Activated T-helper 1 cell treated with Interleukin-2 at 50 U/mL for 16 hours (primary cell): ENCODE measurements around the gene DUSP23.

ENCODE experiments used
- DNase-seq: peaks from one replicate; pipeline ENCODE4 v3.0.0-alpha.2; 2020; ENCODE audit warnings: low read depth

Gene DUSP23

GRCh38 chr1:159780583-159781582 is at the start of gene DUSP23:
Gene DUSP23, plus strand, starts transcription at chr1:159780962. Its CDS starts 139 bp downstream, at chr1:159781101.
- DNase-seq, result peak; percentile 95

GRCh38 chr1:159737238-159737916 is 43.4 kb upstream of the DUSP23 start:
- no peak for DNase-seq

- no peak for DNase-seq
Measured at GRCh38 chr1:159743651-159744410, 36.9 kb upstream of the DUSP23 start.

- DNase-seq, result no peak
Measured at GRCh38 chr1:159746666-159747065, 34.1 kb upstream of the DUSP23 start.

- DNase-seq, result no peak
Measured at GRCh38 chr1:159748370-159748769, 32.4 kb upstream of the DUSP23 start.

GRCh38 chr1:159749630-159750029 is 31.1 kb upstream of the DUSP23 start:
- DNase-seq, result no peak

GRCh38 chr1:159750621-159751020 is 30.1 kb upstream of the DUSP23 start:
- no peak for DNase-seq

GRCh38 chr1:159751031-159751430 is 29.7 kb upstream of the DUSP23 start:
- DNase-seq, result no peak

GRCh38 chr1:159752135-159752580 is 28.6 kb upstream of the DUSP23 start:
- DNase-seq, result no peak

- no peak for DNase-seq
Measured at GRCh38 chr1:159753386-159753785, 27.4 kb upstream of the DUSP23 start.

GRCh38 chr1:159755451-159756007 is 25.2 kb upstream of the DUSP23 start:
- DNase-seq, result no peak

GRCh38 chr1:159756397-159756796 is 24.4 kb upstream of the DUSP23 start:
- no peak for DNase-seq

- no peak for DNase-seq
Measured at GRCh38 chr1:159763686-159764085, 17.1 kb upstream of the DUSP23 start.

GRCh38 chr1:159765806-159766205 is 15.0 kb upstream of the DUSP23 start:
- no peak for DNase-seq

- DNase-seq, result no peak
Measured at GRCh38 chr1:159771127-159771895, 9.5 kb upstream of the DUSP23 start.

GRCh38 chr1:159774465-159774864 is 6.3 kb upstream of the DUSP23 start:
- DNase-seq, result no peak

- DNase-seq, result no peak
Measured at GRCh38 chr1:159775716-159776115, 5.0 kb upstream of the DUSP23 start.

GRCh38 chr1:159778266-159778665 is 2.5 kb upstream of the DUSP23 start:
- DNase-seq, result no peak

- no peak for DNase-seq
Measured at GRCh38 chr1:159779403-159779851, 1.3 kb upstream of the DUSP23 start.

GRCh38 chr1:159781992-159782391 is 1.2 kb downstream of the DUSP23 start:
- DNase-seq, result no peak

- no peak for DNase-seq
Measured at GRCh38 chr1:159783724-159784123, 3.0 kb downstream of the DUSP23 start.
